Ovary (tissue), 3 donors: Measurements from ENCODE around the gene RAD52.

ENCODE experiments used
- EP300 ChIP-seq: sonication (generic); formaldehyde crosslinking; IDR thresholded peaks from one replicate; pipeline ENCODE4 v1.6.1; 2017; ENCODE audit warnings: antibody characterized with exemption
- TF ChIP-seq, protein P1 (sequence below), 3 donors: fragments of 450-650 bp in 2 of 3; fragments of 200-600 bp in 1 of 3; IDR thresholded peaks; one replicate each; pipeline versions ENCODE4 v1.5.1 to v1.8.0; 2016 to 2022; ENCODE audit warnings: antibody characterized with exemption in 3 of 3, mild to moderate bottlenecking in 1 of 3
- donor health status: DM: no; HTN: no; CAD: no.

DNA sequence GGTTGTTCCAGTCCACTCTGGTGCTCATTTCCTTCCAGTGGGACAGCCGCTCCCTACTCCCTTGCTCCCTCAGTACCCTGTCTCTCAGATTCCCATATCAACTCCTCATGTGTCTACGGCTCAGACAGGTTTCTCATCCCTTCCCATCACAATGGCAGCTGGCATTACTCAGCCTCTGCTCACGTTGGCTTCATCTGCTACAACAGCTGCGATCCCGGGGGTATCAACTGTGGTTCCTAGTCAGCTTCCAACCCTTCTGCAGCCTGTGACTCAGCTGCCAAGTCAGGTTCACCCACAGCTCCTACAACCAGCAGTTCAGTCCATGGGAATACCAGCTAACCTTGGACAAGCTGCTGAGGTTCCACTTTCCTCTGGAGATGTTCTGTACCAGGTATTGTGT, 69.9 kb downstream of the RAD52 start:
- no peak for TF ChIP-seq EP300
- TF ChIP-seq, protein P1, sequence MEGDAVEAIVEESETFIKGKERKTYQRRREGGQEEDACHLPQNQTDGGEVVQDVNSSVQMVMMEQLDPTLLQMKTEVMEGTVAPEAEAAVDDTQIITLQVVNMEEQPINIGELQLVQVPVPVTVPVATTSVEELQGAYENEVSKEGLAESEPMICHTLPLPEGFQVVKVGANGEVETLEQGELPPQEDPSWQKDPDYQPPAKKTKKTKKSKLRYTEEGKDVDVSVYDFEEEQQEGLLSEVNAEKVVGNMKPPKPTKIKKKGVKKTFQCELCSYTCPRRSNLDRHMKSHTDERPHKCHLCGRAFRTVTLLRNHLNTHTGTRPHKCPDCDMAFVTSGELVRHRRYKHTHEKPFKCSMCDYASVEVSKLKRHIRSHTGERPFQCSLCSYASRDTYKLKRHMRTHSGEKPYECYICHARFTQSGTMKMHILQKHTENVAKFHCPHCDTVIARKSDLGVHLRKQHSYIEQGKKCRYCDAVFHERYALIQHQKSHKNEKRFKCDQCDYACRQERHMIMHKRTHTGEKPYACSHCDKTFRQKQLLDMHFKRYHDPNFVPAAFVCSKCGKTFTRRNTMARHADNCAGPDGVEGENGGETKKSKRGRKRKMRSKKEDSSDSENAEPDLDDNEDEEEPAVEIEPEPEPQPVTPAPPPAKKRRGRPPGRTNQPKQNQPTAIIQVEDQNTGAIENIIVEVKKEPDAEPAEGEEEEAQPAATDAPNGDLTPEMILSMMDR (IDR thresholded peaks at IDR 0.05) = no peak
